Astrocyte (in vitro differentiated cells and primary cell): ENCODE data around the gene RALGDS. TPM values are rescaled to one million over a fixed set of nuclear protein-coding genes. Genes with fewer than 3 reads are reported as not detected.

Experiments used
- DNase-seq: peaks from one replicate; pipeline ENCODE4 v3.0.0-alpha.2; 2010; ENCODE audit warnings: low read depth
- FAIRE-seq: peaks from 2 replicates; lab custom pipeline; 2011; peaks lifted over from hg19 to GRCh38; lab: Jason Lieb, UNC
- H2AFZ ChIP-seq: 2 replicates; pipeline ENCODE4 v1.6.0; 2012; ENCODE audit warnings: low read depth, low read length, inconsistent platforms
- H3K27ac ChIP-seq: 2 replicates; pipeline ENCODE4 v1.5.1; 2011; ENCODE audit warnings: low read depth, low read length, inconsistent platforms
- H3K27me3 ChIP-seq: 2 replicates; pipeline ENCODE4 v1.6.0; 2011; ENCODE audit warnings: low read length, inconsistent platforms; ENCODE audit not compliant: insufficient read depth
- H3K36me3 ChIP-seq: 2 replicates; pipeline ENCODE4 v1.5.1; 2011; ENCODE audit warnings: low read length, inconsistent platforms; ENCODE audit not compliant: insufficient read depth
- H3K4me1 ChIP-seq: 2 replicates; pipeline ENCODE4 v1.5.1; 2011; ENCODE audit warnings: low read length, inconsistent platforms; ENCODE audit not compliant: insufficient read depth
- H3K4me2 ChIP-seq: 2 replicates; pipeline ENCODE4 v1.6.0; 2012; ENCODE audit warnings: low read length, inconsistent platforms
- H3K4me3 ChIP-seq: 2 replicates; pipeline ENCODE4 v1.5.1; 2011; ENCODE audit warnings: low read depth, mild to moderate bottlenecking, low read length, inconsistent platforms; ENCODE audit not compliant: insufficient read depth
- H3K79me2 ChIP-seq: 2 replicates; pipeline ENCODE4 v1.6.0; 2012; ENCODE audit warnings: mild to moderate bottlenecking, low read length, inconsistent platforms; ENCODE audit not compliant: insufficient read depth
- H3K9ac ChIP-seq: 2 replicates; pipeline ENCODE4 v1.6.0; 2012; ENCODE audit warnings: mild to moderate bottlenecking, low read length, inconsistent platforms
- H3K9me3 ChIP-seq: 2 replicates; pipeline ENCODE4 v1.5.1; 2012; ENCODE audit warnings: low read depth, mild to moderate bottlenecking, low read length, inconsistent platforms; ENCODE audit not compliant: insufficient read depth
- H4K20me1 ChIP-seq: 2 replicates; pipeline ENCODE4 v1.6.0; 2012; ENCODE audit warnings: low read length, inconsistent platforms; ENCODE audit not compliant: insufficient read depth
- H3K27ac Mint-ChIP-seq: one replicate; pipeline ENCODE4 v1.8.0; 2021; ENCODE audit warnings: mild to moderate bottlenecking, mixed read lengths; ENCODE audit not compliant: unreplicated experiment
- H3K27me3 Mint-ChIP-seq: one replicate; pipeline ENCODE4 v1.8.0; 2021; ENCODE audit warnings: low read depth, mixed read lengths; ENCODE audit not compliant: unreplicated experiment
- H3K36me3 Mint-ChIP-seq: one replicate; pipeline ENCODE4 v1.8.0; 2021; ENCODE audit warnings: low read depth, mixed read lengths; ENCODE audit not compliant: unreplicated experiment
- H3K4me1 Mint-ChIP-seq: one replicate; pipeline ENCODE4 v1.8.0; 2021; ENCODE audit warnings: low read depth, mixed read lengths; ENCODE audit not compliant: unreplicated experiment
- H3K4me3 Mint-ChIP-seq: one replicate; pipeline ENCODE4 v1.8.0; 2021; ENCODE audit warnings: mild to moderate bottlenecking, moderate library complexity, mixed read lengths; ENCODE audit not compliant: unreplicated experiment
- H3K9me3 Mint-ChIP-seq: one replicate; pipeline ENCODE4 v1.8.0; 2021; ENCODE audit warnings: mild to moderate bottlenecking, mixed read lengths; ENCODE audit not compliant: unreplicated experiment
- CTCF ChIP-seq: IDR thresholded peaks from 2 replicates; pipeline ENCODE4 v1.5.1; 2011; ENCODE audit warnings: low read depth, mild to moderate bottlenecking, inconsistent platforms, low read length, moderate library complexity; ENCODE audit not compliant: insufficient read depth
- EZH2 ChIP-seq: IDR thresholded peaks from 2 replicates; pipeline ENCODE4 v1.6.1; 2012; ENCODE audit warnings: mild to moderate bottlenecking, low read length, inconsistent platforms; ENCODE audit not compliant: insufficient read depth
- total RNA-seq: library from RNA; stranded (reverse); gene quantifications from 2 replicates; pipeline ENCODE4 v1.2.1, GENCODE V29; 2021

The RALGDS gene
- total RNA-seq, 1 donor from 2014 or later, result 46.6 TPM

GRCh38 chr9:133124123-133124906 is 3.3 kb upstream of the RALGDS start:
- H3K27ac Mint-ChIP-seq, result no peak overlapping the region
- Histone ChIP-seq H3K9me3 (no peaks in the 10 kb centered on the region), H4K20me1 (peaks cover 86% of the 10 kb centered on the region), H3K4me2 (no peak overlapping the region), H3K27ac (no peak overlapping the region), H2AFZ (no peak overlapping the region), H3K4me3 (no peak overlapping the region), H3K36me3 (no peaks in the 10 kb centered on the region), H3K9ac (no peak overlapping the region), H3K27me3 (peaks cover 6% of the 10 kb centered on the region), H3K79me2 (peaks cover 25% of the 10 kb centered on the region), H3K4me1 (peaks cover 42% of the 10 kb centered on the region)
- peaks cover 3% of the 10 kb centered on the region for H3K36me3 Mint-ChIP-seq
- DNase-seq (no peak), FAIRE-seq (no peak)
- no peaks in the 10 kb centered on the region for H3K9me3 Mint-ChIP-seq
- no peak for TF ChIP-seq CTCF
- no peak for TF ChIP-seq EZH2
- H3K4me1 Mint-ChIP-seq, result peaks cover 16% of the 10 kb centered on the region
- no peak overlapping the region for H3K4me3 Mint-ChIP-seq
- no peaks in the 10 kb centered on the region for H3K27me3 Mint-ChIP-seq

GRCh38 chr9:133122935-133123611 is 2.0 kb upstream of the RALGDS start:
- peaks cover 86% of the 10 kb centered on the region for H4K20me1 ChIP-seq
- no peaks in the 10 kb centered on the region for H3K27me3 Mint-ChIP-seq

More at GRCh38 chr9:133122935-133123611, 2.0 kb upstream of the RALGDS start:
- Mint-ChIP-seq H3K36me3 (peaks cover 2% of the 10 kb centered on the region), H3K4me3 (peak overlapping the region; percentile 46), H3K4me1 (peaks cover 21% of the 10 kb centered on the region), H3K9me3 (no peaks in the 10 kb centered on the region), H3K27ac (peak overlapping the region; percentile 58)
- H3K4me1 ChIP-seq, result peaks cover 50% of the 10 kb centered on the region
- H3K9me3 ChIP-seq, result no peaks in the 10 kb centered on the region
- no peaks in the 10 kb centered on the region for H3K36me3 ChIP-seq
- H3K4me2 ChIP-seq, result peak overlapping the region; percentile 48
- DNase-seq (peak; percentile 30), FAIRE-seq (no peak)
- H3K9ac ChIP-seq, result peak overlapping the region; percentile 37
- peaks cover 29% of the 10 kb centered on the region for H3K79me2 ChIP-seq
- no peak overlapping the region for H3K27ac ChIP-seq
- TF ChIP-seq EZH2, result no peak
- no peak for TF ChIP-seq CTCF
- no peak overlapping the region for H3K4me3 ChIP-seq
- peaks cover under 1% of the 10 kb centered on the region for H3K27me3 ChIP-seq
- H2AFZ ChIP-seq, result no peak overlapping the region
